ENCODE data around the gene MED13L.

MED13L gene

DNA sequence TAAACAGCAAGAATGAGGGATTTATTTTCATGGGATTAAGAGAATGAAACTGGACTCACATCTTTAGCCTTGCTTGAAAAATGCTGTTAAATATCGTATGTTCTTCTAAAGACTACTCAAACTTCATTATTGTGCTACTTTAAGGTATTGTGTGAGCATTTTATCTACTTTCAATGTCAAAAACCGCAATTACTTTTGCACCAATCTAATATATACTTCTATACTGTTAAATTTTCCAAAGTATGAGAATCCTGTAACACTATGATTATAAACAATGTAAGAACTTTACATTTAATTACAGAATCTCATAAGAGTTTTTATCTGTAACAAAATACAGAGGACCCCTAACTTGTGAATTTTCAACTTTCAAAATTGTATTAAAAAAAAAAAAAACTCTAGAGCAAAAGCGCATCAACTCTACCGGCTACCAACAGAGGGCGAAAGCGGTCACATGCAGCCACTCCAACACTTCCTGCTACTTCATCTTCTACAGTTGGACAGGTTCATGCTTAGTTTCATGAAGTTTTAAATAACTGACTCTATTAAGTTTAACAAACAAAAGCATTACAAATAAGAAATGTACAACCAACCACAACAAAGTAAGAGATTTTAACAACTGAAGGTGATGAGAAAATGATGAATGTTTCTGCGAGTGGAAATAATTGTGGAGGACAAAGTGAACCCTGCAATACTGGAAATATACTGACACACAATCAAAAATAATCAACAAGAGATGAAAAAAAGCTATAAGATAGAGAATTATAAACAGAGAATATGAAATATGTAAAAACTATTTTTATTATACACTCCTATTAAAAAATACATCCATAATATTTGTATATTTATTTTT is 210.9 kb downstream of the MED13L start:
- H3K27ac ChIP-seq: peak overlapping the region; percentile 44
- TF ChIP-seq, protein P1, sequence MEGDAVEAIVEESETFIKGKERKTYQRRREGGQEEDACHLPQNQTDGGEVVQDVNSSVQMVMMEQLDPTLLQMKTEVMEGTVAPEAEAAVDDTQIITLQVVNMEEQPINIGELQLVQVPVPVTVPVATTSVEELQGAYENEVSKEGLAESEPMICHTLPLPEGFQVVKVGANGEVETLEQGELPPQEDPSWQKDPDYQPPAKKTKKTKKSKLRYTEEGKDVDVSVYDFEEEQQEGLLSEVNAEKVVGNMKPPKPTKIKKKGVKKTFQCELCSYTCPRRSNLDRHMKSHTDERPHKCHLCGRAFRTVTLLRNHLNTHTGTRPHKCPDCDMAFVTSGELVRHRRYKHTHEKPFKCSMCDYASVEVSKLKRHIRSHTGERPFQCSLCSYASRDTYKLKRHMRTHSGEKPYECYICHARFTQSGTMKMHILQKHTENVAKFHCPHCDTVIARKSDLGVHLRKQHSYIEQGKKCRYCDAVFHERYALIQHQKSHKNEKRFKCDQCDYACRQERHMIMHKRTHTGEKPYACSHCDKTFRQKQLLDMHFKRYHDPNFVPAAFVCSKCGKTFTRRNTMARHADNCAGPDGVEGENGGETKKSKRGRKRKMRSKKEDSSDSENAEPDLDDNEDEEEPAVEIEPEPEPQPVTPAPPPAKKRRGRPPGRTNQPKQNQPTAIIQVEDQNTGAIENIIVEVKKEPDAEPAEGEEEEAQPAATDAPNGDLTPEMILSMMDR (conservative IDR thresholded peaks at IDR 0.05): peak; percentile 83

DNA sequence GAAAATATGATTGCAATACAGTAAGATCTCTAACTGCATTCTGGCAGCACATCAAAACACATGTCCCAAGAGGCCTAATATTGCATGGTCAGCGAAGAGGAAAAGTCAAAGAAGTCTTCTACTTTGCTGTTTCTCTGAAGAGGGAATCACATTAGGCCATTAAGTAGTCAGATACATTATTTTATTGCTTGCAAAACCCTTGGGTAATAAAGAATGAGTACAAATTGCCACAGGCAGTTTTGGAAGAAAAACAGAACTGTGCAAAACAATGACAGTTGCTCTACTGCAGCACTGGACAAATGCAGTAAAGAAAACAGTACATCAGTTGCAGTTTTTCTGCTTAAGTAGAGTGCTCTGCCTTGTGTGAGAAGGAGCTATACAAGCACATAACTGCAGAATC is 211.9 kb downstream of the MED13L start:
- H3K27ac ChIP-seq: peak overlapping the region; percentile 44
- TF ChIP-seq, protein P1 (conservative IDR thresholded peaks at IDR 0.05): no peak

DNA sequence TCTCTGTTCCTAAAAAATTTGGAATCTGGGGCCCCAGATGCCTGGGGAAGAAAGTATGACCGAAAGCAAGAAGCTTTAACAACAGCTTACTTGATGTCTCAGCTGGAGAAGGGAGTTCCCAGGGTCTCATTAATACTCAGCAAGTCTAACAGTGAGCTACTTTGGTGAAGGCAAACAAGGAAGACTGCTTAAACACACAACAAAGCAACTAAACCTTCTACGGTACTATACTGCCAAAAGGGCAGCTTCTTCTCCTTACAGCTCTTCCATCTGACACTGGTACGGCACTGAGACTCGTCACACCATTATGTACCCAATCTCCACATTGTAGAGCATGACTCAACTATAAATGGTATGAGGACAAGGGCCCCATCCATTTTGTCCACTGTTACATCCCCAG is 213.0 kb downstream of the MED13L start:
- TF ChIP-seq, protein P1 (conservative IDR thresholded peaks at IDR 0.05): no peak
- peak overlapping the region; percentile 19 for H3K27ac ChIP-seq

DNA sequence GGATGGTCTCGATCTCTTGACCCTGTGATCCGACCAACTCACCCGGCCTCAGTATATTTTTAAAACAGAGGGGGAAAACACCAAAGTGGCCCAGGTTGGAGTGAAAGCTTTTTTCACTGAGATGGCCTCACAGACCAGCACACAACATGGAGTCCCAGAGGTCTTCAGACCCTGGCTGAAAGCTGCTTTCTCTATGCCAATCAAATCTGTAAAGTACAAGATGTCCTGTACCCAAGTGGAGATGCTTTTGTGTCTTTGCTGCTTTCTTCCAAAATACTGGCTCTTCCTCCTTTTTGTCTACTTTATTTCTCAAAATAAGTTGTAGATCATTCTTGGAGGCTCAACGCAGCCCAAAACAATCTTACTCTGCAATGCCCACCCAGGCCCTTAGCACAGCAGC is 214.8 kb downstream of the MED13L start:
- H3K27ac ChIP-seq: no peak overlapping the region
- TF ChIP-seq, protein P1 (conservative IDR thresholded peaks at IDR 0.05): no peak

DNA sequence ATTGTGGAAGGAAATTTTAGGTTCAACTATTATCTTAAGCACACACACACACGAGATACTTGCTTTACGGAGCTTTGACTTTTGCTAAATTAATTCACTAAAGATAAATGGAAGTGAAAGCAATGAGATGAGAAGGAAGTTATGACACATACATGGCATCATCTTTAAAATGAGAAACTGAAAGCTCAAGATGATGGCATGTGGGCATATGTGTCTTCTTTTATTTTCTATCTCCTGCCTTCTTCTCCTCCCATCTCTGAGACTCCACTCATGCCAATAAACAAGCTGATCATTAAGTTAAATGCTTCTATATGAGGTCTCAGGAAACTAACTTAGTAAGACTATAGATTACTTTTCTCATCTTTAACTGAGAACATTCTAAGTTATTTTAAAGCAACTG is 216.7 kb downstream of the MED13L start:
- TF ChIP-seq, protein P1 (conservative IDR thresholded peaks at IDR 0.05): no peak
- no peak overlapping the region for H3K27ac ChIP-seq

DNA sequence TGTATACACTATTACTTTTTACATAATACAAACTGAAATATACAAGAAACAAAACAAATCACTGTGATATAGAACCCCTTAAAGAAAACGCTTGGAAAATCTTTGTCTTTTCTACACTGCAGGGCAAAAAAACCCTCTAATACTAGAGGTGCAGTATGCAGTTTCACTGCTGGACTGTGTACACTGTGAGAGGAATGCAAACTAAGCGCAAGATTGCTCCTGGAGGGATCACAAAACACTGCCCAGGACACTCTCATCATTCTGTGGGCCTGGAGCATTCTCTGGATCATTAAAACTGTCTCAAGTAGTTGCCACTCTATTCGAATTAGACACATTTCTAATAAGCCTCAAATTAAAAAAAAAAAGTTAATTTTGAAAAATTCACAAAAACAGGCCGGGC is 217.6 kb downstream of the MED13L start:
- TF ChIP-seq, protein P1 (conservative IDR thresholded peaks at IDR 0.05): no peak
- no peak overlapping the region for H3K27ac ChIP-seq

DNA sequence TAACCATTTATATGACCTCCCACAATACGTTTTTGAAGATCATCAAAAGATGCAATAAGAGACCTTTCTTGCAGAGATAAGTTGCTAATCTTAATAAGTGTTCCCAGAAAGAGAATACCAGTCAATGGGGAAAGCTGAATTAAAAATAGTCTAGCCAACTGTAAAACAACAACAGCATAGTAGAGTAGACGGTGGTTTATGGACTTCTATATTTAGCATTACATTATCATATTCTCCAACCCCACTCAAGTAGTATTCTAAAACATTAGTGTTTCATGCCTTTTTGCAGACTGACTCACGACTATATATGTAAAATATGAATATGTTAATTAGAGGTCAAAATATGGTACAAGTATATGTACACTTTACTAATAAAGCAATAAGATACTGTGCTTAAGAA is 218.9 kb downstream of the MED13L start:
- TF ChIP-seq, protein P1 (conservative IDR thresholded peaks at IDR 0.05): no peak

More for the DNA sequence above, 218.9 kb downstream of the MED13L start:
- no peak overlapping the region for H3K27ac ChIP-seq

Data from VCaP (cell line).